PC-9 (cell line): Measurements from ENCODE around the gene COL18A1. TPM values are rescaled to one million over a fixed set of nuclear protein-coding genes. Genes with fewer than 3 reads are reported as not detected.
A peak's percentile ranks its signal among the peaks of the same experiment; 100 is the strongest.

Experiments used
- BruUV-seq: library from RNA; stranded (reverse); fragments of 400-500 nt; replicated peaks from 2 replicates; lab custom pipeline; 2021; lab: Mats Ljungman, UMichigan
- CTCF ChIA-PET: fragments of 300-600 bp; sonication (Branson Sonifier 250); formaldehyde crosslinking; loops from one replicate; lab custom pipeline; 2022; ENCODE audit warnings: antibody characterized with exemption; lab: Charles Lee
- POLR2A ChIA-PET: fragments of 300-600 bp; sonication (Branson Sonifier 250); formaldehyde crosslinking; loops from one replicate; lab custom pipeline; 2022; ENCODE audit warnings: antibody characterized with exemption; ENCODE audit not compliant: unreplicated experiment; lab: Charles Lee
- DNase-seq, 2 experiments: peaks; one replicate each; pipeline versions ENCODE4 v3.0.0 to v3.0.0-alpha.2; 2015 to 2022; ENCODE audit warnings: mixed read lengths in 1 of 2
- H2AFZ ChIP-seq: fragments of 200-600 bp; sonication (generic); 2 replicates; pipeline ENCODE4 v1.8.1; 2017; ENCODE audit warnings: antibody characterized with exemption
- H3F3A ChIP-seq: fragments of 200-600 bp; sonication (generic); 2 replicates; pipeline ENCODE4 v1.8.1; 2017; ENCODE audit warnings: antibody characterized with exemption, mild to moderate bottlenecking, low read depth; ENCODE audit not compliant: insufficient read depth
- H3K27ac ChIP-seq: fragments of 200-600 bp; sonication (generic); 2 replicates; pipeline ENCODE4 v1.6.1; 2016; ENCODE audit warnings: mixed run types
- H3K27me3 ChIP-seq: fragments of 200-600 bp; sonication (generic); 2 replicates; pipeline ENCODE4 v1.6.1; 2016; ENCODE audit warnings: low read depth, mixed run types; ENCODE audit not compliant: insufficient read depth
- H3K36me3 ChIP-seq: fragments of 200-600 bp; sonication (generic); 2 replicates; pipeline ENCODE4 v1.6.1; 2016; ENCODE audit warnings: low read depth, mixed run types
- H3K4me1 ChIP-seq: fragments of 200-600 bp; sonication (generic); replicated peaks from 2 replicates; pipeline ENCODE4 v1.6.1; 2016; ENCODE audit warnings: mixed run types; ENCODE audit not compliant: insufficient read depth
- H3K4me2 ChIP-seq: fragments of 200-600 bp; sonication (generic); 2 replicates; pipeline ENCODE4 v1.6.1; 2017; ENCODE audit warnings: mixed run types
- H3K4me3 ChIP-seq: fragments of 200-600 bp; sonication (generic); 2 replicates; pipeline ENCODE4 v1.6.1; 2016; ENCODE audit warnings: mixed run types
- H3K79me2 ChIP-seq: fragments of 200-600 bp; sonication (generic); 2 replicates; pipeline ENCODE4 v1.6.1; 2017; ENCODE audit warnings: low read depth, mixed run types
- H3K9me2 ChIP-seq: fragments of 200-600 bp; sonication (generic); 2 replicates; pipeline ENCODE4 v1.8.1; 2017; ENCODE audit warnings: mild to moderate bottlenecking; ENCODE audit not compliant: insufficient read depth
- H3K9me3 ChIP-seq: fragments of 200-600 bp; sonication (generic); 2 replicates; pipeline ENCODE4 v1.8.1; 2016; ENCODE audit warnings: low read depth; ENCODE audit not compliant: insufficient read depth
- H4K20me1 ChIP-seq: fragments of 200-600 bp; sonication (generic); 2 replicates; pipeline ENCODE4 v1.8.1; 2017; ENCODE audit not compliant: insufficient read depth
- EZH2 ChIP-seq: fragments of 200-600 bp; sonication (generic); IDR thresholded peaks from 2 replicates; pipeline ENCODE4 v1.8.0; 2017; ENCODE audit warnings: antibody characterized with exemption, low read depth
- intact Hi-C: fragments of 100-400 bp; cut with micrococcal nuclease; formaldehyde crosslinking; loops from one replicate; pipeline ENCODE4 v1.10.0; 2022; ENCODE audit not compliant: unreplicated experiment
- total RNA-seq: library from RNA; stranded (reverse); gene quantifications from 2 replicates; pipeline ENCODE4 v1.2.3, GENCODE V29; 2021
- TF ChIP-seq, protein P1 (sequence below): fragments of 200-600 bp; sonication (generic); conservative IDR thresholded peaks from 2 replicates; pipeline ENCODE4 v1.6.1; 2017; ENCODE audit warnings: mixed run types, antibody characterized with exemption, mild to moderate bottlenecking, moderate library complexity

COL18A1 gene
- total RNA-seq, 1 experiment from 2014 or later, result 82.4 TPM

DNA sequence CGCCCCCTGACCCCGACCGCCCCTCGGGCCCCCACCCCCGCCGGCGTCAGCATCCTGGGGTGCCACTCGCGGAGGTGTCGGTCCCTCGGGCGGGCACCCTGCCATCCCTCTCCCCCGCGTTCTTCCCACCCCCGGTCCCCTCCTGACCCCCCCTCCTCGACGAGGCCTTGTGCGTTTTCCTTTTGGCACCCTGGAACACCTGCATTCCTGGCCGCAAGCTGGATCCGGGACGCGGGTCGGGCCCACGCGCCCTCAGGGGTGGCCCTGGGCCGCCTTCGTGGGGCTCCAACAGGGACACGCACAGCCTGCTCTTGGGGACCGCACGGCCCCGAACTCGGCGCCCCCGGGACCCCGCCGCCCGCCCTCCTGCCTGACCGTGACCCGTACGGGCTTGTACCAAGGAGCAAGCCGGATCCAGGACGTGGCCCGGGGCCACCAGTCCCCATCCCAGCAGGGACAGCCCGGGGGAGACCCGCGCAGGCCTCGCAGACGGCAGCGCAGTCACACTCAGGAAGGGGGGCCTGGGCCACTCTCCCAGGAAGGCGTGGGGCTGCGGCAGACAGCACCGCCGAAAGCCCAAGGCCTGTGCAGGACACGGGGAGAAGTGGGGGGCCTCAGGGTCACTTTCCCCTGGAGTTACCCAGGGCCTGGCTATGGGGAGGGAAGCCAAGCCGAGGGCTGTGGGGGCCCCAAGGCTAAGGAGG lies 137.9 kb downstream of the COL18A1 start:
- no peak for DNase-seq
- Histone ChIP-seq H4K20me1 (no peaks in the 10 kb centered on the region), H3K9me3 (no peaks in the 10 kb centered on the region), H3K27me3 (no peaks in the 10 kb centered on the region), H3F3A (no peaks in the 10 kb centered on the region), H3K4me1 (0 out of 2 replicates have a peak, but pooled peaks cover 6% of the 10 kb centered on the region), H3K36me3 (no peaks in the 10 kb centered on the region), H3K4me2 (peak overlapping the region; percentile 68), H3K79me2 (peaks cover 20% of the 10 kb centered on the region), H3K9me2 (no peaks in the 10 kb centered on the region), H3K27ac (no peak overlapping the region), H2AFZ (no peak overlapping the region), H3K4me3 (peak overlapping the region; percentile 73; the same call in 1 of the 2 replicates)
- ChIA-PET CTCF (interaction anchor here (0.6 kb wide), 1 partner anchor 15 kb away, joined by 4 read pairs; no protein-coding TSS in a partner anchor), POLR2A (no interaction called here)
- TSS peak; percentile 51 for BruUV-seq
- intact Hi-C loops, result no loop called here
- TF ChIP-seq, protein P1, sequence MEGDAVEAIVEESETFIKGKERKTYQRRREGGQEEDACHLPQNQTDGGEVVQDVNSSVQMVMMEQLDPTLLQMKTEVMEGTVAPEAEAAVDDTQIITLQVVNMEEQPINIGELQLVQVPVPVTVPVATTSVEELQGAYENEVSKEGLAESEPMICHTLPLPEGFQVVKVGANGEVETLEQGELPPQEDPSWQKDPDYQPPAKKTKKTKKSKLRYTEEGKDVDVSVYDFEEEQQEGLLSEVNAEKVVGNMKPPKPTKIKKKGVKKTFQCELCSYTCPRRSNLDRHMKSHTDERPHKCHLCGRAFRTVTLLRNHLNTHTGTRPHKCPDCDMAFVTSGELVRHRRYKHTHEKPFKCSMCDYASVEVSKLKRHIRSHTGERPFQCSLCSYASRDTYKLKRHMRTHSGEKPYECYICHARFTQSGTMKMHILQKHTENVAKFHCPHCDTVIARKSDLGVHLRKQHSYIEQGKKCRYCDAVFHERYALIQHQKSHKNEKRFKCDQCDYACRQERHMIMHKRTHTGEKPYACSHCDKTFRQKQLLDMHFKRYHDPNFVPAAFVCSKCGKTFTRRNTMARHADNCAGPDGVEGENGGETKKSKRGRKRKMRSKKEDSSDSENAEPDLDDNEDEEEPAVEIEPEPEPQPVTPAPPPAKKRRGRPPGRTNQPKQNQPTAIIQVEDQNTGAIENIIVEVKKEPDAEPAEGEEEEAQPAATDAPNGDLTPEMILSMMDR, result no peak
- TF ChIP-seq EZH2, result no peak

DNA sequence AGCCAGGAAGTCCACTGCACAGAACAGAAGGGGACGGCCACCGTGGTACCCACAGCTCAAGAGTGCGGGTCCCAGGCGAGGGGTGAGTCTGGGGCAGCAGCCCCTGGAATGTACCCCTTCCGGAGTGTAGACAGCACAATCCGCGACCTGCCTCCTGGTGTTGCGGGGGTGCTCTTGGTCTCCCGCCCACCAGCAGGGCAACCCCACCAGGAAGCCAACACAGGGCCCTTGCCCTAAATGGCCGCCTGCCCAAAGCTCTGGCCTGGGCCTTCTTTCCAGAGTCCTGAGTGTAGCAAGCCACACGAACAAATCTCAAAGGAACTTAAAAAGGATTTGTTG lies 138.4 kb downstream of the COL18A1 start:
- no peak for DNase-seq
- Histone ChIP-seq H3K4me2 (no peak overlapping the region), H3K9me3 (no peaks in the 10 kb centered on the region), H4K20me1 (no peaks in the 10 kb centered on the region), H3F3A (no peaks in the 10 kb centered on the region), H2AFZ (no peak overlapping the region), H3K4me3 (no peak overlapping the region), H3K79me2 (peaks cover 20% of the 10 kb centered on the region), H3K27me3 (no peaks in the 10 kb centered on the region), H3K9me2 (no peaks in the 10 kb centered on the region), H3K4me1 (0 out of 2 replicates have a peak, but pooled peaks cover 6% of the 10 kb centered on the region), H3K27ac (no peak overlapping the region), H3K36me3 (no peaks in the 10 kb centered on the region)
- ChIA-PET POLR2A (no interaction called here), CTCF (no interaction called here)
- no TSS peak for BruUV-seq
- no peak for TF ChIP-seq EZH2
- TF ChIP-seq, protein P1, result no peak
- intact Hi-C loops, result no loop called here

DNA sequence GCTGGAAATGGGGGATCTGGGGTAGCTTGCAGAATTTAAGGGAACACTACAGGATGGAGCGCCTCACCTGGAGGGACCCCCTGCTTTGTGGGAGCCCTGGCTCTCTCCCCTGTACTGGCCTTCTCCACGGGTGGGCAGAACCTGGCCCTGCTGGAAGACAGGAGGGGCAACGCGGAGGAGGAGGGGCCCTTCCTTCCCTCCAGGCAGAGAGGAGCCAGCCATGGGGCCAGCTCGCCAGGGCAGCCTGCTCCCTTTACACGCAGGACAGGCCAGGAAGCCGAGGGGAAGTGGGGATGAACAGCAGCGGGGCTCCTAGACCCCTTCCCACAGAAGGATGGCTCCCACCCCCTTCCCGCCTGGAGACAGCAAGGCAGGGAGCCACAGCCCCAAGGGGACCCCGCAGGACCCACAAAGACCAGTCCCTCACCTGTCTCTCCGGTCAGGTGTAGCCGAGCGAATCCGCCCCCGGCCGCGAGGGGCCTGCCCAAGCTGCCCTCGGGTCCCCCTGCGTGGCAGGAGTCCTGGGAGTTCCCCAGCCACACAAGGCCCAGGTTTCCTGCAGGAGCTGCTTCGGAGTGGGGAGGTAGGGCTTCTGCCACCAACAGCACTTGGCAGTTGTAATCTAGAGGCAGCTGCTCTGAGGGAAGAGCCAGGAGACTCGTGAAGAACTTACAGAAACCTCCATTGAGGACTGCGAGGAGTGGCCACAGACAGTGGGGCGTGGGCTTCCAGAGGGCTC lies 138.9 kb downstream of the COL18A1 start:
- no peak for DNase-seq
- POLR2A ChIA-PET, result no interaction called here
- no peak overlapping the region for H3K27ac ChIP-seq
- no peak overlapping the region for H3K4me2 ChIP-seq
- no peaks in the 10 kb centered on the region for H3K27me3 ChIP-seq
- peaks cover 20% of the 10 kb centered on the region for H3K79me2 ChIP-seq
- no TSS peak for BruUV-seq
- no peak overlapping the region for H3K4me3 ChIP-seq
- TF ChIP-seq, protein P1, result no peak
- no peak for TF ChIP-seq EZH2
- no peaks in the 10 kb centered on the region for H3K36me3 ChIP-seq
- intact Hi-C loops, result no loop called here
- no peaks in the 10 kb centered on the region for H3K9me3 ChIP-seq
- 0 out of 2 replicates have a peak, but pooled peaks cover 6% of the 10 kb centered on the region for H3K4me1 ChIP-seq
- no peaks in the 10 kb centered on the region for H3F3A ChIP-seq
- CTCF ChIA-PET, result no interaction called here
- H2AFZ ChIP-seq, result no peak overlapping the region
- no peaks in the 10 kb centered on the region for H3K9me2 ChIP-seq
- H4K20me1 ChIP-seq, result no peaks in the 10 kb centered on the region
